ENCODE data around the gene ORC2. TPM values are rescaled to one million over a fixed set of nuclear protein-coding genes. Genes with fewer than 3 reads are reported as not detected.
"Not testable (repeated sequence)": the region's sequence is repeated elsewhere in the genome, so short reads cannot be mapped to it uniquely, and the experiment has no call there.

Gene ORC2
- total RNA-seq, 1 donor from 2014 or later = 64.2 TPM

GRCh38 chr2:200964498-200964897 is 1.0 kb upstream of the ORC2 start:
- peaks cover 45% of the 10 kb centered on the region for H3K4me1 Mint-ChIP-seq
- no peaks in the 10 kb centered on the region for H3K27me3 Mint-ChIP-seq
- peaks cover 9% of the 10 kb centered on the region for H3K36me3 Mint-ChIP-seq (ENCODE audit: low read depth)
- peak overlapping the region; percentile 90 for H3K4me3 Mint-ChIP-seq
- H3K9me3 Mint-ChIP-seq = no peaks in the 10 kb centered on the region
- DNase-seq = no peak
- H3K27ac Mint-ChIP-seq = peak overlapping the region; percentile 25
- intact Hi-C loops (cut with micrococcal nuclease) = loop anchor here (2.0 to 5.0 kb wide), 2 partner anchors 193 to 252 kb away; no protein-coding TSS in a partner anchor

- Mint-ChIP-seq H3K4me3 (peak overlapping the region; percentile 90), H3K36me3 (ENCODE audit: low read depth) (peaks cover 15% of the 10 kb centered on the region), H3K4me1 (peaks cover 47% of the 10 kb centered on the region), H3K27ac (peak overlapping the region; percentile 96)
- intact Hi-C loops (cut with micrococcal nuclease) = loop anchor here (1.0 to 5.0 kb wide), 7 partner anchors 19 to 251 kb away; partner anchors contain the start of gene CASP10
- H3K9me3 Mint-ChIP-seq, H3K27me3 Mint-ChIP-seq, DNase-seq: not testable (repeated sequence)
Measured at GRCh38 chr2:200963918-200964252, 425 bp upstream of the ORC2 start.

GRCh38 chr2:200962811-200963123 is 693 bp downstream of the ORC2 start:
- H3K36me3 Mint-ChIP-seq (ENCODE audit: low read depth) = peaks cover 21% of the 10 kb centered on the region
- peak overlapping the region; percentile 96 for H3K27ac Mint-ChIP-seq
- no peaks in the 10 kb centered on the region for H3K27me3 Mint-ChIP-seq
- DNase-seq = no peak
- no peaks in the 10 kb centered on the region for H3K9me3 Mint-ChIP-seq
- intact Hi-C loops (cut with micrococcal nuclease) = loop anchor here (1.0 to 5.0 kb wide), 6 partner anchors 18 to 220 kb away; partner anchors contain the start of gene CASP10
- H3K4me3 Mint-ChIP-seq = peak overlapping the region; percentile 90
- peaks cover 41% of the 10 kb centered on the region for H3K4me1 Mint-ChIP-seq

- Mint-ChIP-seq H3K27ac (no peak overlapping the region), H3K9me3 (no peaks in the 10 kb centered on the region)
- intact Hi-C loops (cut with micrococcal nuclease) = loop anchor here (2.0 to 5.0 kb wide), 4 partner anchors 17 to 221 kb away; partner anchors contain the start of gene CASP10
Measured at GRCh38 chr2:200961674-200962073, 1.8 kb downstream of the ORC2 start.

GRCh38 chr2:200950378-200950777 is 13.1 kb downstream of the ORC2 start:
- Mint-ChIP-seq H3K4me1 (peaks cover 2% of the 10 kb centered on the region), H3K36me3 (ENCODE audit: low read depth) (peaks cover 45% of the 10 kb centered on the region), H3K9me3 (no peaks in the 10 kb centered on the region), H3K4me3 (no peak overlapping the region), H3K27ac (no peak overlapping the region), H3K27me3 (no peaks in the 10 kb centered on the region)
- DNase-seq = no peak
- intact Hi-C loops (cut with micrococcal nuclease) = no loop called here

More at GRCh38 chr2:200961674-200962073, 1.8 kb downstream of the ORC2 start:
- Mint-ChIP-seq H3K4me1 (peaks cover 42% of the 10 kb centered on the region), H3K27me3 (no peaks in the 10 kb centered on the region), H3K4me3 (peak overlapping the region; percentile 90), H3K36me3 (ENCODE audit: low read depth) (peaks cover 27% of the 10 kb centered on the region)
- no peak for DNase-seq

GRCh38 chr2:200945395-200945729 is 18.1 kb downstream of the ORC2 start:
- DNase-seq = no peak
- Mint-ChIP-seq H3K27ac (peak overlapping the region; percentile 78), H3K4me3 (no peak overlapping the region), H3K27me3 (no peaks in the 10 kb centered on the region), H3K36me3 (ENCODE audit: low read depth) (peaks cover 53% of the 10 kb centered on the region), H3K4me1 (peaks cover 20% of the 10 kb centered on the region), H3K9me3 (no peaks in the 10 kb centered on the region)
- intact Hi-C loops (cut with micrococcal nuclease) = loop anchor here (2.0 kb wide), 1 partner anchor 17 kb away; the partner anchor contains the start of gene ORC2

- H3K4me3 Mint-ChIP-seq = no peak overlapping the region
- intact Hi-C loops (cut with micrococcal nuclease) = loop anchor here (2.0 kb wide), 1 partner anchor 18 kb away; the partner anchor contains the start of gene ORC2
- peak overlapping the region; percentile 78 for H3K27ac Mint-ChIP-seq
- H3K36me3 Mint-ChIP-seq (ENCODE audit: low read depth) = peaks cover 53% of the 10 kb centered on the region
- peak; percentile 67 for DNase-seq
- H3K9me3 Mint-ChIP-seq = no peaks in the 10 kb centered on the region
- peaks cover 20% of the 10 kb centered on the region for H3K4me1 Mint-ChIP-seq
- no peaks in the 10 kb centered on the region for H3K27me3 Mint-ChIP-seq
Measured at GRCh38 chr2:200944467-200945394, 18.7 kb downstream of the ORC2 start.

- intact Hi-C loops (cut with micrococcal nuclease) = loop anchor here (2.0 kb wide), 1 partner anchor 19 kb away; the partner anchor contains the start of gene ORC2
- Mint-ChIP-seq H3K27me3 (no peaks in the 10 kb centered on the region), H3K36me3 (ENCODE audit: low read depth) (peaks cover 55% of the 10 kb centered on the region), H3K27ac (peak overlapping the region; percentile 55), H3K4me3 (no peak overlapping the region), H3K9me3 (no peaks in the 10 kb centered on the region), H3K4me1 (peaks cover 20% of the 10 kb centered on the region)
- DNase-seq = no peak
Measured at GRCh38 chr2:200943527-200944105, 19.8 kb downstream of the ORC2 start.

GRCh38 chr2:200939832-200940231 is 23.6 kb downstream of the ORC2 start:
- H3K4me1 Mint-ChIP-seq = peaks cover 13% of the 10 kb centered on the region
- no peaks in the 10 kb centered on the region for H3K27me3 Mint-ChIP-seq
- H3K36me3 Mint-ChIP-seq (ENCODE audit: low read depth) = peaks cover 51% of the 10 kb centered on the region
- no peak for DNase-seq
- intact Hi-C loops (cut with micrococcal nuclease) = no loop called here
- H3K9me3 Mint-ChIP-seq = no peaks in the 10 kb centered on the region
- no peak overlapping the region for H3K4me3 Mint-ChIP-seq
- no peak overlapping the region for H3K27ac Mint-ChIP-seq

GRCh38 chr2:200930947-200931626 is 32.4 kb downstream of the ORC2 start:
- H3K36me3 Mint-ChIP-seq (ENCODE audit: low read depth) = peaks cover 35% of the 10 kb centered on the region
- DNase-seq = no peak
- intact Hi-C loops (cut with micrococcal nuclease) = no loop called here
- no peak overlapping the region for H3K4me3 Mint-ChIP-seq
- H3K27ac Mint-ChIP-seq = no peak overlapping the region
- no peaks in the 10 kb centered on the region for H3K27me3 Mint-ChIP-seq
- H3K9me3 Mint-ChIP-seq = no peaks in the 10 kb centered on the region
- peaks cover 2% of the 10 kb centered on the region for H3K4me1 Mint-ChIP-seq

GRCh38 chr2:200929334-200930249 is 33.9 kb downstream of the ORC2 start:
- intact Hi-C loops (cut with micrococcal nuclease) = no loop called here
- H3K4me1 Mint-ChIP-seq = peaks cover 2% of the 10 kb centered on the region
- H3K9me3 Mint-ChIP-seq = no peaks in the 10 kb centered on the region
- peaks cover 33% of the 10 kb centered on the region for H3K36me3 Mint-ChIP-seq (ENCODE audit: low read depth)
- H3K4me3 Mint-ChIP-seq = no peak overlapping the region
- no peak overlapping the region for H3K27ac Mint-ChIP-seq
- DNase-seq = no peak
- no peaks in the 10 kb centered on the region for H3K27me3 Mint-ChIP-seq

GRCh38 chr2:200922439-200922838 is 41.0 kb downstream of the ORC2 start:
- Mint-ChIP-seq H3K4me1 (peaks cover 11% of the 10 kb centered on the region), H3K36me3 (ENCODE audit: low read depth) (peaks cover 37% of the 10 kb centered on the region), H3K4me3 (no peak overlapping the region), H3K27me3 (no peaks in the 10 kb centered on the region), H3K27ac (peak overlapping the region; percentile 60), H3K9me3 (no peaks in the 10 kb centered on the region)
- no peak for DNase-seq
- intact Hi-C loops (cut with micrococcal nuclease) = no loop called here

- intact Hi-C loops (cut with micrococcal nuclease) = no loop called here
- Mint-ChIP-seq H3K4me3 (no peak overlapping the region), H3K4me1 (no peaks in the 10 kb centered on the region), H3K9me3 (no peaks in the 10 kb centered on the region), H3K27ac (no peak overlapping the region), H3K36me3 (ENCODE audit: low read depth) (peaks cover 46% of the 10 kb centered on the region), H3K27me3 (no peaks in the 10 kb centered on the region)
- no peak for DNase-seq
Measured at GRCh38 chr2:200913654-200914053, 49.8 kb downstream of the ORC2 start.
